ENCODE data around the gene KREMEN1.

The KREMEN1 gene

DNA sequence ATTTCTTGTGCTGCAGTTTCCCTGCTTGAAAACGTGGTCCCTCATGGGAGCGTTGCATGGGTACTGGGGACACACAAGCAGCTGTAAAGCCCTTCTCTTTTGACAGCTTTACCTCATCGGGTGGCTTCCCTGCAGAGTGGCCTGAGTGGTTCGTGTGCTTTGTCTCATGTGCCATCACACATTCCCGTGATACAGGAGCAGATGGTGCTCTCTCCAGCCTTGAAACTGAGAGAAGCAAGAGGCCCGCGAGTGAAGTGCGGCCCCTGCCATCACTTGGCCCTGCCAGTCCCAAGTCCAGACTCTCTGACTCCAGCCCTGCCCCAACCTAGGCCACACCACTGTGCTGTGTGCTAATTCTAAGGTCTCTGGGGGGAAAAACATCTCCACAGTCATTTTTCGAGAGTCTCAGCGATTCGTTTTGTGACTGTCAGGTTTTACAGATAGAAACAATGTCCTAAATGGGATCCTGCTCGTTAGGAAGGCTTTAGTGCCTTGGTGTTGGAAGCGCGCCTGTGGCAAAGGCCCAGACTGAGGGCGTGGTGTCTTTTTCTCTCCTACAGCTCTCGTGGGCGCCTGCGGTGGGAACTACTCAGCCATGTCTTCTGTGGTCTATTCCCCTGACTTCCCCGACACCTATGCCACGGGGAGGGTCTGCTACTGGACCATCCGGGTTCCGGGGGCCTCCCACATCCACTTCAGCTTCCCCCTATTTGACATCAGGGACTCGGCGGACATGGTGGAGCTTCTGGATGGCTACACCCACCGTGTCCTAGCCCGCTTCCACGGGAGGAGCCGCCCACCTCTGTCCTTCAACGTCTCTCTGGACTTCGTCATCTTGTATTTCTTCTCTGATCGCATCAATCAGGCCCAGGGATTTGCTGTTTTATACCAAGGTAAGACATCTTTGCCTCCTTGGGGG lies 64.2 kb downstream of the KREMEN1 start:
- no peak for DNase-seq

DNA sequence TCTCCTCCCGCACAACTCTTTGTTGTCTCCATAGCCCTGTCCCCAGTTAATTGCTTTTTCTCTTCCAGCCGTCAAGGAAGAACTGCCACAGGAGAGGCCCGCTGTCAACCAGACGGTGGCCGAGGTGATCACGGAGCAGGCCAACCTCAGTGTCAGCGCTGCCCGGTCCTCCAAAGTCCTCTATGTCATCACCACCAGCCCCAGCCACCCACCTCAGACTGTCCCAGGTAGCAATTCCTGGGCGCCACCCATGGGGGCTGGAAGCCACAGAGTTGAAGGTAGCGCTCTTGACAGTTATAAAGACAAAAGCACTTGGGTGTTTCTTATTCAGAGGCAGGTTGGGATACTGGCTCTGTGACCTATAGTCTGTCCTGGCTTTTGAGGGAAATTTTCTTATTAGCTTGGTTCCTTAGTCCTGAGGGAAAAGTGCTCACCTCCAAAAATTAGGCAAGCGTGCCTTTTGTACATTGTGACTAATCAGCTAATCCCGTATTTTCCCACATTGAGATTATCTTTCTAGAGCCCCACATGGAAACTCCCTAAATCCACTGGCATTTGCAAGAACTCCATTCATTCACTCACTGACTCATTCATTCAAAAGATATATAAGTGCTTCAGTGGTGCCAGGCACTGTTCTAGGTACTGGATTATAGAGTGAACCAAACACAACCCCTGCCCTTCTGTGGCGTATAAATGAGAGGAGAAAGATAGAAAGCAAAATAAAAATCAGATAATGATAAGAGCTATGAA lies 65.9 kb downstream of the KREMEN1 start:
- no peak for DNase-seq

DNA sequence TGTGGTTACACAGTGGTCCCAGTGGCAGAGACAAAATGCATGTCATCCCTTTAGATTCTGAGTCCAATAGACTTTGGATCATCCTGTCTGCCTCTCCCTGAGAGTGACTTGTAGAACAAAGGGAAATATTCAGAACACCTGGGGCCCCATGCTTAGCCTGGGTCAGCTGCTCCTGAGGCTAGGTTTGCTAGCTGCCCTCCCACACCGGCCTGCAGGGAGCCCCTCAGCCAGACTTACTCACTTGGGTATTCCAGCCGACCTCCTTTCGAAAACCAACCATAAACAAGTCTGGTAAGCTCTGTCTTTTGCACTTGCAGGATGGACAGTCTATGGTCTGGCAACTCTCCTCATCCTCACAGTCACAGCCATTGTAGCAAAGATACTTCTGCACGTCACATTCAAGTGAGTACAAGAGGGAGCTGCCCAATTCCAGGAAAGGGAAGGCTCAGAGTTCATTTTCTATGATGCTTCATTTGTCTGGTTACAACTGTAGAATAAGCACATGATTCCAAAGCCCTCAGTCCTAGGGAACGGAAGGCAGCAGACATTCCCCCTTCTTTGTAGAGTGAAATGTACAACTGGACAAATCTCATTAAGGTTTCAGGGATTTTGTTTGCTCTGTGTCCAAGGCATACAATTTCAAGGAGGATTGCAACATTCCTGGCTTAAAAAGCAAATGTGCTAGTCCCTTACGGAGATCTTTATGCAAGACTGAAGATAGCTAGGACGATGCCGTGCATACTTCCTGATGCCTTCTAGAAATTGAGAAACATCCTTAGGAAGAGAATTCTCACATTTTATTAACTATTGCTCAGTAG lies 67.3 kb downstream of the KREMEN1 start:
- DNase-seq: no peak

DNA sequence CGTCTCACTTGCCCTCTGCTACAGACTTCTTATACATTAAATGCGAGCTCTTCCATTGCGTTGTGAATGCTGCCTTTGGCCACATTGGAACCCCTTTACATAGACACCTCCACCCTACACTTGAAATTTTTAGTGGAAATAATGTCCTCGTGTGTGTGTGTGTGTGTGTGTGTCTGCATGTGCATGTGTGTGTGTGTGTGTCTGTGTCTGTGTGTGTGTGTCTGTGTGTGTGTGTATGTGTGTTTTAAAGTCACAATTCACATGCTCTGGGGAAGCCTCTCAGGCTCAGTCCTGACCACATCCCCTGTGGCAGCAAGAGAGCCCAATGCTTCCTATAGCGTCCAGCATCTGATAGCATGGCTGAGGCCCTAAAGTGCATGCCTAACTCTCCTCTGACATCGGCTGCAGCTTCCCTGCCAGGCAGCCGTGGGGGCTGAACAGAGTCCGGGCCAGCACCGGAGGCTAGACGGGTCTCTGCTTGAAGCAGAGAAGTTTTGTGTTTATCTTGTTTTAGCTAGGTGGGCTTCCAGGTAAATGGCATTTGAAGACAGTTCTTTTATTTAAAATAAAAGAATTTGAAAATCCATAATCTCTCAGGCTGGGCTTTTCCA lies 68.3 kb downstream of the KREMEN1 start:
- no peak for DNase-seq

DNA sequence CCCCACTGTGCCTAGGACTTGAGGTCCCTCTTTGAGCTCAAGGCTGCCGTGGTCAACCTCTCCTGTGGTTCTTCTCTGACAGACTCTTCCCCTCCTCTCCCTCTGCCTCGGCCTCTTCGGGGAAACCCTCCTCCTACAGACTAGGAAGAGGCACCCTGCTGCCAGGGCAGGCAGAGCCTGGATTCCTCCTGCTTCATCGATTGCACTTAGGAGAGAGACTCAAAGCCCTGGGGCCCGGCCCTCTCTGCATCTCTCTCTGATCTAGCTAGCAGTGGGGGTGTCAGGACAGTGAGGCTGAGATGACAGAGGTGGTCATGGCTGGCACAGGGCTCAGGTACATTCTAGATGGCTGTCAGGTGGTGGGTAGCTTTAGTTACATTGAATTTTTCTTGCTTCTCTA lies 69.3 kb downstream of the KREMEN1 start:
- no peak for DNase-seq

DNA sequence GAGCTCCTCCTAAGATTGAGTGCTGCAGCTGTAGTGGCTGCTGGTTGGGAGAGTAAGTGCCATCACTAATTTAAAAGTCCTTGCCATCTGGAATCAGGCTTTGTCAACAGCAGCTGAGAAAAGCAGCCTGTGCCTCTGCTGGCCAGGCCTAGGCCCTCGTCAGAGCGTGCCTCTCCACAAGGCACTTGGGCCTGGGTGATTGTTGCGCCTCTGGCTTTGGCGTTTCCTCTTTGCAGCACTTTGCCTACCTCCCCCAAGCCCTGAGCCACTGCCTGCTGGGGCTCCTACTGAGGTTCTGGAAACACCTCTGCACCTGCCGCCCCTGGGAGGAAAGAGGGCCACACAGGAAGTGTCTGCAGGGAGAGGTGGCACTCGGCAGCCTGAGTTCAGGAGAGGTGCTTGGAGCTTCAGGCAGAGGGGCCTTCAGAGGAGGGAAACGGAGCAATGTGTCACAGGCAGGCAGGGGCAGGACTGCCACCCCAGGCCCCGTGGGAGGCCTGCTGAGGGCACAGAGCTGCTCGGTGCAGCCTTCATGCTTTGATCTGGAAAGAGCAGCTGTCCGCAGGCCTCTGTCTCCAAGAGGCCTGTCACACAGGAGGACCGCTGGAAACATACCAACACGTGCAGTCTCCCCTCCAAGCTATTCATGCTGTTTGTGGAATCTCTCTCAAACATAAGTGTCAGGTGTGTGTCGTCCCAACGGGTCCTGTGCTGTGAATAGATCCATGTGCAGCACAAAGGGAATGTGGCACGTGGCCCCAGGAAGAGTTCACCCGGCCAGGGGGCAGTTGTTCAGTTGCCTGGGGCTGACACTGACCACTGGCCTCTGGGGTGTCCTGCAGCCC lies 71.3 kb downstream of the KREMEN1 start:
- peak; percentile 40 for DNase-seq

DNA sequence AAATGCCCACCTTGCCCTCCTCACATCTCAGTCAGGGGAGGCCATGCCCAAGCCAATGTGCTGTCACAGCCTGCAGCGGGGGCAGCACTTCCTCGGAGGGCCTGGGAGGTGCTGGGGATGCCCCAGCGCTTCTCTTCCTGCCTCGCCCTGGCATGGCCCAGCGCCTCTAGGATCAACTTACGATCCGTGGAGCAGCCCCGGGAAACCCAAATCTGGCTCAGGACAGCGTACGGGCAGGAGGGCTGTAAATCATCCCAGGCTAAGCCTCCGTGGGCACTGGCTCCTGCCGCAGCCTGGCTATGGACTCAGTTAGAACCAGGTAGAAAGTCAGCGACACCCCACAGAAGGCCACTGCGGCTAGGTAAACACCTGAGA lies 71.9 kb downstream of the KREMEN1 start:
- DNase-seq: no peak

DNA sequence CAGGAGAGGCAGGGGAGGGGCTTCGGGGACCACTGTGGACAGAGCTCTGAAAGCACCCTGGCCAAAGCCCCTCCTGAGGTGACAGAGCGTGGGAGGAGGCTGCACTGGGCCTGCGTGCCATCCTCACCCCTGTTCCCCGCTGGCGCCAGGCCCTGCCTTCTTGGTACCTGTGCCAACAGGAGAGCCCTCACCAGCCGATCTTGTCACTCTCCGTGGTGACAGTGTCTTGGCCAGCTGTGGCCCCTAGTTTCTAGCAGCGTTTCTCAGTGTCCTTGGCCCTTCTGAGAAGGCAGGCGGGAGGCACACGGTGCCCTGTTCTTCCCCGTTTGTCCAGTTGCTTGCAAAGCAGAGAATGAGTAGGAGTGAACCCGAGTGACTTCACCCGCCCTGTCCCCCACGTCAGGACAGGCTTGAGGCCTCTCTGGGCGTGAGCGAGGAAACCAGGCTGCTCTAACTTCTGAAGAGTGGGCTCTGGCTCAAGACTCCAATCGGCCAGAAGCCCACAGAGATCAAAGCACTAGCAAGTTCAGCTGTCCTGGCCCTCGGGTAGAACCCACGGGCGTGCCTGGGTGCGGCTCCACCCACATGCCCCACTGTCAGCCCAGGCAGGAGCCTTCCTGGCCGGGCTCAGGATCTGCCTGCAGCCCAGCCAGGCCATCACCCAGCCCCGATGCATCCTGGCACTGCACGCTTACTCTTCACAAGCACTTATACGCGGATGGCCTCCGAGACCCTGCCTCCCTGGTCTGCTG lies 72.7 kb downstream of the KREMEN1 start:
- DNase-seq: no peak

DNA sequence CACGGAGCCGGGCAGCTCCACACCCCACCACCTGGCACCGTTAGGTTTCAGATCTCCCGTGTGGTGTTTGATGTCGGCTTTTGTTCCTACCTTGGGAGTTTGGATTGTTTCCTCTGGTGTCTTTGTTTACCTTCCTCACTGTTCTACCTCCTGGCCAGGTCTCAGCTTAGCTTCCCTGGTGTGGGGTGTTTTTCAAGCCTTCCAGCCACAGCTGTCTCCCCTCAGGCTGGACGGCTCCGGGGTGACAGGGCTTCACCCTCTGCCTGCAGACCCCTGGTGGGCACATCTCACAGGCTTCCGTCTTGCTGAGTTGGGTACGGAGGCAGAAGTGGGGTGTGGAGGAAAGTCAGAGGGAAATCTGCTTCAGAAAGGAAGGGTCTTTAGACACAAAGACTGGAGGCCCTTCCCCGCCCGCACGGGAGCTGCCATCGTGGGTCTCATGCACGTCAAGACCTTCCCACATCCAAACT lies 73.3 kb downstream of the KREMEN1 start:
- no peak for DNase-seq

DNA sequence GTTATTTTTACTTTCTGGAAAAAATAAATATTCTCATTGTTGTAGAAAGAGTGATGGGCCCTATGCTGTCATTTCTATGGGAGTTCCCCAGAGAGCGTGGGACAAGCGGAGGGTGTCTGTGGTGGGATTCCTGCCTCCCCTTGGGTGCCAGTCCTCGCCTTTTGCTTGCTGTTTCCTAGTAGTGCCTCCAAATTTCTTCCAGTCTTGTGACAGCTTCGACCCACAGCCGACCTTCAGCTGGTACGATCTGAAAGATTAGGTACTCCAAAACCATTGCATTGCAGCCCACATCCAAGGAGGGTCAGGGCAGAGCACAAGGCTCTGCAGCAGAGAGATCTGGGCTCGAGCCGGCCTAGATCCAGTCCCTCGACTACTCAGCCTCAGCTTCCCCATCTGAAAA lies 73.9 kb downstream of the KREMEN1 start:
- DNase-seq: no peak

DNA sequence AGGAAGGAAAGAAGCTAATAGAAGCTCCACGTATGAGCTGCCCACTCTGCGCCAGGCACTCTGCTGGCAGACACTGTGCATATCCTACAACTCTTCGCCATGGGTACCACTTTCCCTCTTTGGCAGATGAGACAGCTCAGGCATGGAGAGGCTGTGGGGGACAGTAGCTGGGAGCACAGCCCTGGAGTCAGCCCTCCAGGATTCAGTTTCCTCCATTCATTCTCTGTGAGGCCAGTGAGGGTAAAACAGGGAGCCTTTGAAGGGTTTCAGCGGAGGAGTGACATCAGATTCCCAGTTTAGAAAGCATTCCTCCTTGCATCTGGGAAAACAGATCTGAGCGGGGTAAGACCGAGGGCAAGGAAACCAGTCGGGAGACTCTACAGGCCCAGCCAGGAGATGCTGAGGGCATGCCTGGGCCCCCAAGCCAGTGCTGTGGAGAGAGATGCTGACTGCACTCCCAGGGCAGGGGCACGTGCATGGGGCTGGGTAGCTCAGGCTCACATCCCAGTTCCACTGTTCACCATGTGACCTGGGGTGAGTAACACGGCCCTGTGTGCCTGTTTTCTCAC lies 74.6 kb downstream of the KREMEN1 start:
- no peak for DNase-seq

DNA sequence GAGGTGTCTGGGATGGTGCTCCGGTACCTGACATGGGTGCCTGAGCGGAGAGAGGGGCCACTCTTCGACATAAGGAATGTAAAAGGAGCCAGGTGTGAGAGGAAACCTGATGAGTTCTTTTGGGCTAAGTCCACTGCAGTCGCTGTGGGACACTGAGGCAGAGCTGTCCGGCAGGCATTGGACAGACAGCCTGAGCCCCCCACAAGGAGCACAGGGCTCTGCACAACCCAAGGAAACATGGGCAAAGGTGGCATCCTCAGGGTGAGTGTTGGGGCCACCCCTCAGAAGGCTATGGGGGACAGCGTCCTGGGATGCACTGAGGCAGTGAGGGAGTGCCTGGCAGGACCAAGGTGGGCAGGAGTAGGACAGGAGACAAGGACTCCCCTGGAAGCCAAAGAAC lies 75.2 kb downstream of the KREMEN1 start:
- DNase-seq: no peak

DNA sequence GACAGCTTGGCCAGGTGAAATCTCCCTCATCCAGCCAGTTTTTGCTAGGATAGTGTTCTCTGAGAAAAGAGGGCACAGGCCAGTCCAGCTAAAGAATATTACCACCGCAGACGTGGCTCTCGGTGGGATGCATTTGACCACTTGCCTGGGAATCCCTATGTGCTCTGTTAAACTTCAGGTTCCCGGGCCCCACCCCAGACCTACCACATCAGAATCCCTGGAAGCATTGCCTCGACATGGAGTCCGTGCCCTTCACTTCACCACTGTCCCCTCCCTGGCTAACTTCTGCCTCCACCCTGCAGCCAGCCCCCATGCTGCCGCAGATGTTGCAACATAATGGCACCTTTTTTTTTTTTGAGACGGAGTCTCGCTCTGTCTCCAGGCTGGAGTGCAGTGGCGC lies 76.0 kb downstream of the KREMEN1 start:
- DNase-seq: no peak

DNA sequence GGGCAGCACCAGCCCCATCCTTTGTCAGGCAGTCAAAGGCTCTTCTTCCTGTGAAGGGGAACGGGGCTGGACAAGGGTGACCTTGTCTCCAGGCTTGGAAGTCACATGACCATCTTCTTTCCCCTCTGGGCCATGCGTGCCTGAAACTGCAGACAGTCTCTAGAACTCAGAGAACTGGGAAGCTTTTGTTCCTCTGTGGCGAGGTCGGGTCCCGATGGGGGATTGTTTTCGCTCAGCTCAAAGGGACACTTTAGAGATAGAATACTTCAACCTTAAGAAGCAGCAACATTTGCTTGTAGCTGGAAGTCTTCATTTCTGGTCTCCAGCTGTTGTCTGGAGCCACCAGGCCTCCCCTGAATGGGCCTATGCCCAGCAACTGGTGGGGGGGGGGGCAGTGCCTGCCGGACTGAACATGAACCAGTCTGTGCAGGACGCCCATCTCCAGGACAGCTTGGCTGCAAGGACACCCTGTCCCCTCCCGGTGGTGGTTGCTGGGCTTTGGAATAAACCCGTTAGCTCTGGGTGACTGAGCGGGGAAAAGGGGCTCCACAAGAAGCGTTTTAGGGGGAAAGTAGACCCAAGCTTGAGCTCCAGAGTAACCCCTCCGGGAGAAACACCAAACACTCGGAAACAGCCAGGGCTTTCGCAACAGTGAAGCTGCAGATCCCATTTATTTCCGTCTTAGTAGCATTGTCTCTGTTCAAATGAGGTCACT lies 77.2 kb downstream of the KREMEN1 start:
- DNase-seq: no peak

DNA sequence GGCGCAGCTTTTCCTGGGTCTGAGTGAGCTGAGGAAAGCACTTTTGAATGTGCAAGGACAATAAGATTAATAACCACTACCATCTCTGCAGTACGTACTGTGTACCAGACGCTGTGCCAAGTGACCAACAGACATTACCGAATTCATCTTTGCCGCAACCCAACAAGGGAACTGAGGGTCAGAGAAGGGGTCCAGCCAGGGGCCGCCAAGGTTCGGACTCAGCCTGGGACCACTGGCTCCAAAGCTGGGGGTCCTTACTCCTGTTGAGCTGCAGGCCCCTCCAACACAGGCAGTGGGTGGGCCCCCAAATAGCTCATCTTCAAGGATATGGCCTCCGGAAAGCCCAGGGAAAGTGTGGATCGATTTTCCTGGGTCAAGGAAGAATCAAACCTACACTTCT lies 77.9 kb downstream of the KREMEN1 start:
- DNase-seq: no peak

DNA sequence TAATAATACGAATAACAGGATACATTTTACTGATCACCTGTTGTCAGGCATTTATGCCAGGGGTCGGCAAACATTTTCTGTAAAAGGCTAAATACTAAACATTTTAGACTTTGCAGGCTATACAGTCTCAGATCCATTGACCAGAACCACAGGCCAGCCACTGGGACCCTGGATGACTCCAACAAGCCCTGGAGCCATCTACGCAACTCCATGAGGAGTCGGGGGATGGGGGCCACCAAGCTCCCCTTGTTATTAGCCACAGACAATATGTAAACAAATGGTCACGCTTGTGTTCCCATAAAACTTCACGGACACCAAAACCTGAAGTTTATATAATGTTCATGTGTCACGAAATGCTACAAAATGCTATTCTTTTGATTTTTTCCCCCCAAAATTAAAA lies 78.5 kb downstream of the KREMEN1 start:
- no peak for DNase-seq

DNA sequence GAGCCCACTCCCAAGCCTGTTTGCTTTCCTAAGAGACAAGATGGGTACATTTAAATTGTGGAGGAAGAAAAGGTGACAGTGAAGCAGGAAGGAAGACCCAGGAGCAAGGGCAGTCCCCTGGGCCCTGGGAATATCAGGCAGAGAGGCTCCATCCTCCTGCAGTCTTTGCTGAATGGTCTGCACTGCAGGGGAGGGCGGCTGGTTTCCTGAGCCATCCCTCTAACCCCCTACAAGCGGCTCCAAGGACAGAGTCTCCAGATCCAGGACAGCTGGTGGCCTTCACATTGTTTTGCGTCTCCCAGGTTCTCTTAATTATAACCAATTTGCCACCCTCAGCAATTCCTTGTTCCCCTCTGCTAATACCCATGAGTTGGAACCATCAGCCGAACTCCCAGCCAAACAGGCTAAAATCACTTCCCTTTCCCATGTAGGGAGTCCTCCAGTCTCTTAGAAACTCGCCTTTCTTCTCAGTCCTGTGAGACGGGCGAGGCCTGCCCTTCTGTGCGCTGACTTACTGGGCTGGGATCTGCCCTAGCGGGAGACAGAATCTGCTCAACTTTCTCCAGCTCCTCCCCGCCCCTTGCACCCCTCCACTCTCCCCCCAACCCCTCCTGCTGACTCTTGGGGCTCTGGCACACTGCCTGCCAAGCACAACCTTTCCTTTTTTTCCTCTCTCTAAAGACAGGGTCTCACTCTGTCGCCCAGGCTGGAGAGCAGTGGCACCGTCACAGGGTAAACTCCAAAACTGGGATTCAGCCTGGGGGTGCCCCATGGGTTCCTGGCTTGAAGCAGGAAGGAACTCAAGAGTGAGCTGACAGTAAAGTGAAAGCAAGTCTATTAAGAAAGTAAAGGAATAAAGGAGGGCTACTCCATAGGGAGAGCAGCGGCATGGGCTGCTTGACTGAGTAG lies 79.5 kb downstream of the KREMEN1 start:
- no peak for DNase-seq

DNA sequence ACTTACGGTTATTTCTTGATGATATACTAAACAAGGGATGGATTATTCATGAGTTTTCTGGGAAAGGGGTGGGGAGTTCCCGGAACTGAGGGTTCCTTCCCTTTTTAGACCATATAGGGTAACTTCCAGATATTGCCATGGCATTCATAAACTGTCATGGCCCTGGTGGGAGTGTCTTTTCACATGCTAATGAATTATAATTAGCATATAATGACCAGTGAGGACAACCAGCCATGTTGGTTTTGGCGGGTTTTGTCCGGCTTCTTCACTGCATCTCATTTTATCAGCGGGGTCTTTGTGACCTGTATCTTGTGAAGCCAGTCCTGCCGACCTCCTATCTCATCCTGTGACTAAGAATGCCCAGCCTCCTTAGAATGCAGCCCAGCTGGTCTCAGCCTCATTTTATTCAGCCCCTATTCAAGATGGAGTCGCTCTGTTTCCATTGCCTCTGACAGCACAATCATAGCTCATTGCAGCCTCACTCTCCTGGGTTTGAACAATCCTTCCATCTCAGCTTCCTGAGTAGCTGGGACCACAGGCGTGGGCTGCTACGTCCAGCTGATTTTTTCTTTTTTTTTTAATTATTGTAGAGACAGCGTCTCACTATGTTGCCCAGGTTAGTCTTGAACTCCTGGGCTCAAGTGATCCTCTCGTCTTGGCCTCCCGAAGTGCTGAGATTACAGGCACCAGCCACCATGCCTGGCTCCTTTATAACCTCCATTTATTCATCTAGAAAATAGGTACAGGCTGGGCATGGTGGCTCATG lies 80.3 kb downstream of the KREMEN1 start:
- no peak for DNase-seq
